MM.1S (cell line): ENCODE data around the gene DHFR2.

Experiments
- EZH2 ChIP-seq: fragments of 300-600 bp; sonication (generic); optimal IDR thresholded peaks from 2 replicates; pipeline ENCODE3; 2017; ENCODE audit warnings: low read depth, mild to moderate bottlenecking, antibody characterized with exemption, low read length, mixed read lengths
- EZH2phosphoT487 ChIP-seq: fragments of 300-600 bp; sonication (generic); IDR thresholded peaks from 2 replicates; pipeline ENCODE4 v1.6.1; 2018; ENCODE audit warnings: antibody characterized with exemption, low read length
- TF ChIP-seq, protein P1 (sequence below): fragments of 300-600 bp; sonication (generic); IDR thresholded peaks from 2 replicates; pipeline ENCODE4 v1.5.1; 2016; ENCODE audit warnings: antibody characterized with exemption, low read length, mixed read lengths

DNA sequence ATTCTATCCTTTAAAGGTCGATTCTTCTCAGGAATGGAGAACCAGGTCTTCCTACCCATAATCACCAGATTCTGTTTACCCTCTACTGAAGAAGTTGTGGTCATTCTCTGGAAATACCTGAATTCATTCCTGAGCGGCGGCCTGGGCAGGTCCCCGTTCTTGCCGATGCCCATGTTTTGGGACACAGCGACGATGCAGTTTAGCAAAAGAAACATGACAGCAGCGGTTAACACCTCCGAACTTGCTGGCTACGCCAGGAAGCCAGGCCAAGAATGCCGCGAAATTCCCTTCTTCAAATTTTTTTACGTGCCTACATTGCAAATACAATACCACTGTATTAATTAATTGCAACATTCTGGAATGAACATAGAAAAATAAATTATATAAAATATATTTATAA is 1.4 kb downstream of the DHFR2 start:
- TF ChIP-seq, protein P1, sequence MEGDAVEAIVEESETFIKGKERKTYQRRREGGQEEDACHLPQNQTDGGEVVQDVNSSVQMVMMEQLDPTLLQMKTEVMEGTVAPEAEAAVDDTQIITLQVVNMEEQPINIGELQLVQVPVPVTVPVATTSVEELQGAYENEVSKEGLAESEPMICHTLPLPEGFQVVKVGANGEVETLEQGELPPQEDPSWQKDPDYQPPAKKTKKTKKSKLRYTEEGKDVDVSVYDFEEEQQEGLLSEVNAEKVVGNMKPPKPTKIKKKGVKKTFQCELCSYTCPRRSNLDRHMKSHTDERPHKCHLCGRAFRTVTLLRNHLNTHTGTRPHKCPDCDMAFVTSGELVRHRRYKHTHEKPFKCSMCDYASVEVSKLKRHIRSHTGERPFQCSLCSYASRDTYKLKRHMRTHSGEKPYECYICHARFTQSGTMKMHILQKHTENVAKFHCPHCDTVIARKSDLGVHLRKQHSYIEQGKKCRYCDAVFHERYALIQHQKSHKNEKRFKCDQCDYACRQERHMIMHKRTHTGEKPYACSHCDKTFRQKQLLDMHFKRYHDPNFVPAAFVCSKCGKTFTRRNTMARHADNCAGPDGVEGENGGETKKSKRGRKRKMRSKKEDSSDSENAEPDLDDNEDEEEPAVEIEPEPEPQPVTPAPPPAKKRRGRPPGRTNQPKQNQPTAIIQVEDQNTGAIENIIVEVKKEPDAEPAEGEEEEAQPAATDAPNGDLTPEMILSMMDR = no peak
- TF ChIP-seq EZH2 = no peak
- TF ChIP-seq EZH2phosphoT487 = no peak
